BLaER1 treated with 17β-estradiol and CSF1 and Interleukin-3, amounts not matched to agents 10 nM and 100 nM (cell line): ENCODE measurements around the gene SDSL.

Experiments
- H3K27ac ChIP-seq, 11 experiments: shearing (Covaris generic); formaldehyde crosslinking; 2 replicates each; pipeline ENCODE4 v1.8.1; 2022
- H3K27me3 ChIP-seq, 11 experiments: shearing (Covaris generic); formaldehyde crosslinking; 2 replicates each; pipeline ENCODE4 v1.8.1; 2022
- H3K36me3 ChIP-seq, 11 experiments: shearing (Covaris generic); formaldehyde crosslinking; 2 replicates each; pipeline ENCODE4 v1.8.1; 2022
- H3K4me1 ChIP-seq, 10 experiments: shearing (Covaris generic); formaldehyde crosslinking; 2 replicates each; pipeline ENCODE4 v1.8.1; 2022
- H3K4me2 ChIP-seq, 11 experiments: shearing (Covaris generic); formaldehyde crosslinking; 2 replicates each; pipeline ENCODE4 v1.8.1; 2022
- H3K4me3 ChIP-seq, 10 experiments: shearing (Covaris generic); formaldehyde crosslinking; 2 replicates each; pipeline ENCODE4 v1.8.1; 2022
- H3K9ac ChIP-seq, 11 experiments: shearing (Covaris generic); formaldehyde crosslinking; 2 replicates each; pipeline ENCODE4 v1.8.1; 2022
- H3K9me3 ChIP-seq, 11 experiments: shearing (Covaris generic); formaldehyde crosslinking; replicated peaks in 1 of 11; 2 replicates each; pipeline ENCODE4 v1.8.1; 2022
- H4K20me1 ChIP-seq, 11 experiments: shearing (Covaris generic); formaldehyde crosslinking; 2 replicates each; pipeline ENCODE4 v1.8.1; 2022
- Cebpa-rat ChIP-seq, 11 experiments: shearing (Covaris generic); IDR thresholded peaks; 2 replicates each; pipeline ENCODE4 v1.8.1; 2022

The SDSL gene

DNA sequence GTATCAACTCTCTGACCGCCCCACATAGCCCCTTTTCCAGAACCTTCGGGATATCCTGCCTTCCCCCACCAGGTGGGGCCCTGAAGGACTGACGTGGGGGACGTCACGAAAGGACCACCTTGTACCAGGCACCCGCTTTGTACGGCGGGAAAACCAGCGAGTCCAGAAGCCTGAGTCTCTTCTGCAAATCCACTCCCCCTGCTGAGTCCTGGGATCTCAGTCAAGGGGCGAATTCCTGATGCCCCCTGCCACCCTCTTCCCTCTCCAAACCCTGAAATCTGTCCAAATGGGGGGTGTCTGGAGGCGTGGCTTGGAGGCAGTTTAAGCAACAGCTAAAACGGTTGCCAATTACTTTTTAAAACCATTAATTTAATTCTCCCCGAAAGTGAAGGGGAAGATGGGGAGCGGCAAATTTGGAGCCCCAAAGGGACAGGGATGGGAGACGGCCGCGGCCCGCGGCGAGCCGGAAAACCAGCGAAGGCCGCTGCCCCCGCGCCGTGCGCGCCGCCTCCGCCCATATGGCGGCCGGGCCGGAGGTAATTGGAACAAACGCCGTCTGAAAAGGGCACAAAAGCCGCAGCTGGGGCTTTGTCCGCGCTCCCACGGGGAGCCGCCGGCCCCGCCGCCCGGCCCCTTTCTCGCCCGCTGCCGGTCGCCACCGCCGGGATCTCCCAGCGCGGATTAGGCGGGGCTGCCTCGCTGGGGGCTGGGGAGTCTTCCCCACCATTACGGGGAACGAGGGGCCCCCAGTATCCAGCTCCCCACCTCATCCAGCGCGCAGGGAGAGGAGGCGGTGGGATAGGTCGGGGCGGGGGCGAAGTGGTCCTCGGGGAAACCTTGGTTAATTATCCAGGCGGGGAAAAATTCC, 42.9 kb downstream of the SDSL start:
- peaks cover 74 to 83% (median 80%) of the 10 kb centered on the region in 11 experiments for H3K27me3 ChIP-seq
- no peak overlapping the region for H3K27ac ChIP-seq
- peaks cover 0 to 19% (median 7%) of the 10 kb centered on the region in 10 experiments; a peak in 11 of 20 replicates for H3K4me1 ChIP-seq
- peak overlapping the region; percentile 41 to 81 (median 57) for H3K4me2 ChIP-seq
- no peaks in the 10 kb centered on the region for H3K36me3 ChIP-seq
- peak overlapping the region in 9 of 10 experiments; percentile 21 to 50 (median 41); a peak in 12 of 20 replicates for H3K4me3 ChIP-seq
- TF ChIP-seq Cebpa-rat (IDR thresholded peaks at IDR 0.05) = no peak
- H3K9me3 ChIP-seq = peaks cover 10 to 36% (median 25%) of the 10 kb centered on the region in 11 experiments; a peak in 20 of 22 replicates
- peaks cover 0 to 64% (median 29%) of the 10 kb centered on the region in 11 experiments; a peak in 13 of 22 replicates for H4K20me1 ChIP-seq
- peak overlapping the region in 1 of 11 experiments; percentile 19; a peak in 2 of 22 replicates for H3K9ac ChIP-seq

DNA sequence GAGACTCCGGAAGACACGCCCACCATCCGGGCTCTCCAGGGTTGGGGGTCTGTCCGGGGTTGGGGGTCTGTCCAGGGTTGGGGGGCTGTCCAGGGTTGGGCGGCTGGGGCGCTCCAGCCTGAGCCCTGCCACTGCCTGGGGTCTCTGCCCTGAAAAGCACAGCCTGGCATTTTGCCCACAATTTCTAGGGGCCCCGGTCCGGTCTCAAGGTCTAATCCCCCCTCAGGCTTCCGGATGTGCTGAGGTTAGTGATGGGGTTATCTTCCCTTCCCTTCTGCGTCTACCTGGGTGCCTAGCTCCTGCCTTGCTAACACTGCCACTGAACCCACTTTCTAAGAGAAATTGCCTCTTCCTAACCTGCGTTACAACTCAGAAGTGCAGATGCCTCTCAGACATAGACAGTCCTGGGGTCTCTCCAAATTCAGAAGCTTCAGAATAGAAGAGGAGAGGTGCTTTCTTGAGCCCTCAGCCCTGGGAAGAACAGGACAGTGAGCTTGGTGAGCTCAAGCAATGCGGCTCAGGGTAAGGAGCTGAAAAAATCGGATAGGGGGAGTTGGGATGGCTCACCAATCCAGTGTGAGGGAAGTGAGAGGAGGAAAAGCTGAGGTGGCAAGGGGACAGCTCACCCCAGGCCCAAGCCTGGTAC, 43.8 kb downstream of the SDSL start:
- no peak overlapping the region for H3K9ac ChIP-seq
- no peaks in the 10 kb centered on the region for H3K36me3 ChIP-seq
- peaks cover 82 to 91% (median 88%) of the 10 kb centered on the region in 11 experiments for H3K27me3 ChIP-seq
- no peak overlapping the region for H3K27ac ChIP-seq
- peak overlapping the region in 1 of 11 experiments; percentile 60; a peak in 4 of 22 replicates for H3K4me2 ChIP-seq
- H3K4me3 ChIP-seq = peak overlapping the region in 3 of 10 experiments; percentile 21 to 50 (median 49); a peak in 1 of 20 replicates
- peaks cover 10 to 36% (median 25%) of the 10 kb centered on the region in 11 experiments; a peak in 20 of 22 replicates for H3K9me3 ChIP-seq
- H3K4me1 ChIP-seq = peaks cover 0 to 11% (median 1%) of the 10 kb centered on the region in 10 experiments; a peak in 5 of 20 replicates
- TF ChIP-seq Cebpa-rat (IDR thresholded peaks at IDR 0.05) = no peak
- H4K20me1 ChIP-seq = peaks cover 0 to 72% (median 37%) of the 10 kb centered on the region in 11 experiments; a peak in 13 of 22 replicates

DNA sequence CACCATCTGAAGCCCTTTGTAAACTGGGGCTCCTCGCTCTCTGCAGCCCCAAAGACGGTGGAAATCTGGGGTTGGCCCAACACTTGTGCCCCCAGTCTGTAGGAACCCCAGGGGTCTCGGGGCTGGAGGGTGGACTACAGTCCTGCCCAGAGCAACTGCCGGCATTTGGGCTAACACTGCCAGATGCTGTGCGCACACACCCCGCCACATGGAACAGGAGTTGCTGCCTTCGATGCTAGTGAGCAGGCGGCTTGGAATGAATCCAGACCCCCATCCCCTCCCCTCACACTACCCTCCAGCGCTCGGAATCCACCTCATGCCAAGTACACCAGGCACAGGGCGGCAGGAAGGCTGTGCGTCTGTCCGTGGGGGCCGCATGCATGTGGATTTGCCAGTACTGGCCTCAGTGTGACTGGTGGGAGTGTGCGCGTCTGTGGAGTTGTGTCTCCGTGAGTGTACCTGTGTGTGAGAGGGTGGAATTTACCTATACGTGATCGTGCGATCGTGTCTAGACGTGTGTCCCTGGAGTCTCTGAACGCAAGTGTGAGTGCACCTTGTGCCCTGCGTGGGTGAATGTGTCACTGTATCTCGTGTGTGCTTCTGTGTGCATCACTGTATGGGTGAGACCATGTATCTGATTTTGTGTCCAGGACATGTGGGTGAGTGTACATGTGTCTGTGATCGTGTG, 44.4 kb downstream of the SDSL start:
- peaks cover 89 to 98% (median 95%) of the 10 kb centered on the region in 11 experiments for H3K27me3 ChIP-seq
- no peak overlapping the region for H3K4me3 ChIP-seq
- TF ChIP-seq Cebpa-rat (IDR thresholded peaks at IDR 0.05) = no peak
- peaks cover 10 to 36% (median 25%) of the 10 kb centered on the region in 11 experiments; a peak in 20 of 22 replicates for H3K9me3 ChIP-seq
- H3K36me3 ChIP-seq = no peaks in the 10 kb centered on the region
- H3K4me2 ChIP-seq = no peak overlapping the region
- H3K27ac ChIP-seq = no peak overlapping the region
- H3K9ac ChIP-seq = no peak overlapping the region
- H4K20me1 ChIP-seq = peaks cover 0 to 79% (median 44%) of the 10 kb centered on the region in 11 experiments; a peak in 13 of 22 replicates
- peaks cover 0 to 8% (median 1%) of the 10 kb centered on the region in 10 experiments; a peak in 4 of 20 replicates for H3K4me1 ChIP-seq

DNA sequence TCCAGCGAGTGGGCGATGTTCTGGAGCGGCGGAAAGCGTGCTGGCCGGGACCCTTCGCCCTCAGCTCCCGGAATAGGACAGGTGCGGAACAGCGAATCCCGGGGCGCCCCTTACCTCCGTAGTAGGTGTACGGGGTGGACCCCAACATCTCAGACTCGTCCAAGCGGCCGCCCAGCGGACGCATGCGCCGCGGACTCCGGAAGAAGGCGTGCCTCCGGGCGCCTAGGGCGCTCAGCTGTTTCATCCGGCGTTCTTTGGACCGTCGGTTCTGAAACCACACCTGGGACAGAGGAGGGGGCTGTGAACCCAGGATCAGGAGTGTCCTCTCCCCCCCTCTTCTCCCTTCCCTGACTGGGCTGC, 44.9 kb downstream of the SDSL start:
- H3K27me3 ChIP-seq = peaks cover 94 to 100% (median 99%) of the 10 kb centered on the region in 11 experiments
- no peak overlapping the region for H3K4me3 ChIP-seq
- no peak overlapping the region for H3K4me2 ChIP-seq
- no peaks in the 10 kb centered on the region for H3K36me3 ChIP-seq
- H3K4me1 ChIP-seq = peaks cover 0 to 8% (median 1%) of the 10 kb centered on the region in 10 experiments; a peak in 4 of 20 replicates
- H3K9me3 ChIP-seq = peaks cover 10 to 36% (median 25%) of the 10 kb centered on the region in 11 experiments; a peak in 20 of 22 replicates
- no peak overlapping the region for H3K27ac ChIP-seq
- H3K9ac ChIP-seq = no peak overlapping the region
- H4K20me1 ChIP-seq = peaks cover 0 to 84% (median 44%) of the 10 kb centered on the region in 11 experiments; a peak in 13 of 22 replicates
- no peak for TF ChIP-seq Cebpa-rat (IDR thresholded peaks at IDR 0.05)

DNA sequence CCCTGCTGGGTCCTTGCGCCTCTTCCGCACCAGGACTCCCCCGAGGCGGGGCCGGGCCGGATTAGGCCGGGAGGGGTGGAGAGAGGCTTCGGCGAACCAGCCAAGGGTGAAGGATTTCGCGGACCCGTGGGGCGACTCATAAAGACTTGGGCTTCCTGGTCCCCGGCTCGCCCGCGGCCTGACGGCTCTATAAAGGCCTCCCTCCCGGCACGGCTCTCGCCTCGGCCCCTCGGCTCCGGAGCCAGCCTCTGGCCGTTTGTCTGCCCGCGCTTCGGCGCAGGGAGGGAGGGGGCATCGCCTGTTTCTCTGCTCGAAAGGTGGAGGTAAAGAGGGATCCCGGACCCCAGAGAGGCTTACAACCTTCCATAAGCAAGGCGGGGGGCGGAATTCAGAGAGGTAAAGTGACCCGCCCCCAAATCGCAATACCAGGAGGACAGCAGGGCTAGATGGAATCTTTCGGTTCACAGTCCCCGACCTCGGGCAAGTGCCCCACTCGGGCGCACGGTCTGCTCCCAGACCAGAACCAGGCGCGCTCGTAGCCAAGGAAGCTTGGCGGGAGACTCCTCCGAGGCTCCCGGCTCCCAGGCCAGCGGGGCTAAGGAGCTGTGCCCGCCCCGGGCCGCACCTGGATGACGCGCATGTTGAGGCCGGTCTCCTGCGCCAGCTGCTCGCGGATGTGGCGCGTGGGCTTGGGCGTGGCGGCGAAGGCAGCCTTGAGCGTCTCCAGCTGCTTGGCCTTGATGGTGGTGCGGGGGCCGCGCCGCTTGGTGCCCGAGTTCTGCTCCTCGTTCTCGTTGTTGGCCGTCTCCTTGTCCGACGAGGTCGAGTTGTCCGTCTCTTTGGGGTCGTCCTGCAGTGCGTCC, 45.6 kb downstream of the SDSL start:
- no peak overlapping the region for H3K27ac ChIP-seq
- TF ChIP-seq Cebpa-rat (IDR thresholded peaks at IDR 0.05) = no peak
- no peaks in the 10 kb centered on the region for H3K36me3 ChIP-seq
- H4K20me1 ChIP-seq = peaks cover 0 to 90% (median 47%) of the 10 kb centered on the region in 11 experiments; a peak in 13 of 22 replicates
- no peak overlapping the region for H3K4me2 ChIP-seq
- H3K9ac ChIP-seq = no peak overlapping the region
- H3K27me3 ChIP-seq = peaks cover 100% of the 10 kb centered on the region in 11 experiments
- H3K4me1 ChIP-seq = peaks cover 0 to 8% (median 1%) of the 10 kb centered on the region in 10 experiments; a peak in 4 of 20 replicates
- peaks cover 10 to 36% (median 25%) of the 10 kb centered on the region in 11 experiments; a peak in 20 of 22 replicates for H3K9me3 ChIP-seq
- no peak overlapping the region for H3K4me3 ChIP-seq

DNA sequence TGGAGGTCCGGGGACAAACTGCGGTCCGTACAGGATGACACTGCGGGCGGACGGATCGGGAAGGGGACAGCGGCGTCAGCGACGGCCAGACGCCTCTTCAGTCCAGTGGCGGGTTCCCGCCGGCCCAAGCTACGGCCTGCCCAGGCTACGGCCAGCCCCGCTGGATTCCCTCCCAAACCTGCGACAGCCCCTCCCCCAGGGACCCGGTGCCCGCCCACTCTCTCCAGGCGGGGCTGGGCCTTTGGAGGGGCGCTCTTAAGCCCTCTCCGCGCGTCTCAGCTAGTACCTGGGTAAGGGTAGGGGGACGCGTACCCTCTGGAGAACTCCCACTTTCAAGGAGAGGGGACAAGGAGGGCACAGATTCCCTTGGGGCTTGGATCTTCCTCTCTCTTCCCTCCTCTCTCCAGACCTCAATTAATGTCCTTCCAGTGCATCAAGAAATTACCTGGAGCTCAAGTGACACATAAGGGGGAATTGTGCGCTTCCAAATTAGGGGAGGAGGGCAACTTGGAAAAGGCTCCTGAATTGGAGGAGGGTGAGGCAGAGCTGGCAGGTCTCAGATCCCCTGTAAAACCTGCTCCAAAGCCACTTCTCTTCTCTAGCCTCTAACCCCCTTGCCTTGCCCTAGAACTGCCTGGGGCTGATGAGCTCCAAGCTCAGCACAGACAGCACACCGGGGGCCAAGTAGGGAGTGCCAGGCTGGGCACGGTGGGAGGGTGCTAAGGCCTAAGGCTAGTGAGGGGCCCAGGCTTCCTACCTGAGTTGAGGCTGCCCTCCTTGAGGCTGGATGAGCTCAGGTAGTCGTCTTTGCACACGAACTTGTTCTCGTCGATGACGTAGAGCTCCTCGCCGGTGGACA, 46.4 kb downstream of the SDSL start:
- no peak overlapping the region for H3K4me2 ChIP-seq
- no peaks in the 10 kb centered on the region for H3K36me3 ChIP-seq
- H4K20me1 ChIP-seq = peaks cover 0 to 98% (median 49%) of the 10 kb centered on the region in 11 experiments; a peak in 13 of 22 replicates
- no peak overlapping the region for H3K27ac ChIP-seq
- no peak for TF ChIP-seq Cebpa-rat (IDR thresholded peaks at IDR 0.05)
- H3K4me1 ChIP-seq = peaks cover 0 to 8% (median 1%) of the 10 kb centered on the region in 10 experiments; a peak in 4 of 20 replicates
- H3K9ac ChIP-seq = no peak overlapping the region
- peaks cover 6 to 28% (median 18%) of the 10 kb centered on the region in 11 experiments; a peak in 20 of 22 replicates for H3K9me3 ChIP-seq
- H3K27me3 ChIP-seq = peaks cover 100% of the 10 kb centered on the region in 11 experiments
- no peak overlapping the region for H3K4me3 ChIP-seq
